Smooth muscle cell of the brain vasculature (primary cell): ENCODE data around the gene PTGDS.

Experiments used
- DNase-seq: peaks from one replicate; pipeline ENCODE4 v3.0.0-alpha.2; 2012; ENCODE audit warnings: low read depth, low spot score

Gene PTGDS

GRCh38 chr9:137021979-137022661, 44.8 kb downstream of the PTGDS start:
- DNase-seq: no peak

- no peak for DNase-seq
Observed at GRCh38 chr9:137022662-137023008, 45.3 kb downstream of the PTGDS start.

- DNase-seq: no peak
Observed at GRCh38 chr9:137023157-137023556, 45.9 kb downstream of the PTGDS start.

DNA sequence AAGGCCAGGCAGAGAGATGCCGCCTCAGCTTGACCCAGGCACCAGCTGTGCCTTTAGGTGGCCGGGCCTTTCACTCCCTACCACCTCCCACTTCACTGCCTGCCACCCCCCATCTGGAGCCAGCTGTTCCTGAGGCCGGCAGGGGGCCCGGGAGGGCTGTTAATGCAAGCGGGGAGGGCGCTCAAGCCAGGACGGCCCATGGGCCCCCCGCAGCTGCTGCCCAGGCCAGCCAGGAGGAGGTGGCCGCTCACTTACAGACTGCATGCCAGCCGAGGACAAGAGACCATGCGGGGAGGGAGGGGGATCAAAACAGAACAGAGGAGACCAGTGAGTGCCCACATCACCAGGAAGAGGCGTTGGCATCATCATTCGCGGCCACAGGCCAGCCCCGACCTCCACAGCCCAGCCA, 46.3 kb downstream of the PTGDS start:
- no peak for DNase-seq

- DNase-seq: no peak
Observed at GRCh38 chr9:137025517-137025966, 48.2 kb downstream of the PTGDS start.

GRCh38 chr9:137026384-137026783, 49.1 kb downstream of the PTGDS start:
- DNase-seq: no peak

DNA sequence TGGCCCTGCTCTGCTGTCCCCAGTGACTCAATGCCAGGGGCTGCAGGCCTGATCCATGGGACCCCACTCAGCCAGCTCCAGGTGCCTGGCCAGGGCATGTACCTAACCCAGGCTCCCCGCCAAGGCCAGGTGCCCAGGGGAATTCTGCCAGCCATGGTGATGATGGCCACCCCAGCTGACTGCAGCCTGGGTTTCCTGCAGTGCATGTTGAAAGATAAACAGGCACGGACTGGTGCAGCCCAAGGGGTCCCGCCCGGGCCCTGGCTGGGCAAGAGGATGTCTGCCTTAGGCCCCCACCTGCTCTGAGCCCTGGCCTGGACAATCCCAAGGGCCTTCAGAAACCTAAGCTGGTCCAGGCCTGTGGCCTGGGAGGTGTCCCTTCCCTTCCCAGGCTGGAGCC, 49.5 kb downstream of the PTGDS start:
- DNase-seq: no peak

- no peak for DNase-seq
Observed at GRCh38 chr9:137027369-137028262, 50.3 kb downstream of the PTGDS start, which contains the start of gene ABCA2. ABCA2 (minus strand) TSS chr9:137028237; CDS start chr9:137028140, 97 bp downstream.

DNA sequence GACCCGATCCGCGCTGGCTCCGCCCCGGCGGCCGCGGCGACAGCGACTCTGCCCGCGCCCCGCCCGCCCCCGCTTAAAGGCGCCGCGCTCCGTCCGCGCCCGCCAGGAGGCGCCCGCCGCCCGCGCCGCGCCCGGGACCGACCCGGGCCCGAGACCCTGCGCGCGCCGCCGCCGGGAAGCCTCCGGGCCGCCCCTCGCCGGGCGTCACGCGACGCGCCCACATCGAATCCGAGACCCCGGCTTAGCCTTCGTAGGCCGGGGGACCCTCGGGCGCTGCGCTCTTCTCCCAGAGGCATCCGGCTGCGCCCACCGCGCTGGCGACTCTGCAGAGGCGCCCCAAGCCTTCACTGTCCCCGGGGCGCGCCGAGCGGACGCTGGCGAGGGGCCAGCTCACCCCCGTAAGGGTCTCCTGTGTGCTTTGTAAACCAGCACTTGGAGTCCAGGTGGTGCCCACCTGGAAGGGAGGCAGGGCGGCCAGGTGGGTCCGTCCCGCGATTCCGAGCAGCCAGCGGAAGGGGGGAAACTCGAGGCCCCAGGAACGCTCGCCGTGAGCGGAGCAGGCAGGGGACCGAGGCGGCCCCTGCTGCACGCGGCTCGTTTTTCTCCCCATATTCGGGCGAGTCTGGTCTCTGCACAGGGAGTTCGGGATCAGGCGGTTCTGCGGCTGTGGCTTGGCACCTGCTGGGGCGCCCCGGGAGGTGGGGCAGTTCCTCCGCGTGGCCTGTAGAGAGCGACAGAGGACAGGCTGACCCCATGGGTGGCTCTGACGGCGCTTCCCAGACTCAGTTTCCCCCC, 51.2 kb downstream of the PTGDS start:
- DNase-seq: no peak

DNA sequence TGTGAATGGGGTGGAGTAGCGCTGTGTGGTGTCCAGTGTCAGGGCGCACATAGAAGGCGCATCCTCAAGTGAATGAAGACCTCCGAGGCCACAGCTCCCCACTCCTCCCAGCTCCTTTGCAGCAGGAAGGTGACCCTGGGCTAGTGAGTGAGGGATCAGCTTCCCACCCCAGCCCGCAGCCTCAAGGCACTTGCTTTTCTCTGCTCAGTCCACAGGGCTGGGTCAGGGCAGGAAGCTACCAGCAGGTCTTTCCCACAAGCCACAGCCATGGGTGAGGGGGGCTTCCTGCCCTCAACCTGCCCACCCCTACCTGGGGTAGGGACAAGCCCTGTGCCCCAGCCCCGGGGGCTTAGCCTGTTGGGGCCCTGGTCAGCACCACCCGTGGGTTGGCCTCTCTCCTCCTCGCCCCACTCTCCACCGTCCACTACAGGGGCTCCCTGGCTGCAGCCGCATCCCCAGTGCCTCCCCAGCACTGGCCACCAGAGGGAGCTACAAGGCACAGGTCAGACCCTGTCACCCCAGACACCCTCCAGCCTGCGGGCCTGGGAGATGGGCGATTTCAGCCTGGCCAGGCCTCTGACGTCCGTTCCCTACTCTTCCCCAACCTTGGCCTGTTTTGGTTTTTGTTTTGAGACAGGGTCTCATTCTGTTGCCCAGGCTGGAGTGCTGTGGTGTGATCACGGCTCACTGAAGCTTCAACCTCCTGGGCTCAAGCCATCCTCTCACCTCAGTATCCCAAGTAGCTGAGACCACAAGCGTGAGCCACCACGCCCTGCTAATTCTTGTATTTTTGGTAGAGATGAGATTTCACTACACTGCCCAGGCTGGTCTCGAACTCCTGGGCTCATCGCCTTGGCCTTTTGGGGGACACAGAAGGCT, 52.0 kb downstream of the PTGDS start:
- no peak for DNase-seq

DNA sequence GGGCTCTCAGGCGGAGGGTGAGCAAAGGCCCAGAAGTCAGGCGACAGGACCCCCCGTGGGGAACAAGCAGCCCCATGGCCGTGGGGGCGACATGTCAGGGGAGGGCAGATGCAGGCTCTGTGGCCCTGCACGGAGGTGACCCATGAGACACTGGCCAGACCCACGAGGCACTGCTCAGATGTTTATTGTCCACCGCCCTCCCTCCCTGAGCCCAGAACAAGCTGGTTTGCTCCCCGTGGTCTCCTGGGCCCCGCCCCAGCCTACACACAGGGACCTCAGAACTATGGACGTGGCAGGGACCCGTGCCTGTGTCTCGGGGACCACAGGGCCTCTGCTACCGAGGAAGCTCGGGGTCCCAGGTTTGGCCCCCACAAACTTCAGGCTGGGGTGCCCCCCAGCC, 52.7 kb downstream of the PTGDS start:
- DNase-seq: no peak

DNA sequence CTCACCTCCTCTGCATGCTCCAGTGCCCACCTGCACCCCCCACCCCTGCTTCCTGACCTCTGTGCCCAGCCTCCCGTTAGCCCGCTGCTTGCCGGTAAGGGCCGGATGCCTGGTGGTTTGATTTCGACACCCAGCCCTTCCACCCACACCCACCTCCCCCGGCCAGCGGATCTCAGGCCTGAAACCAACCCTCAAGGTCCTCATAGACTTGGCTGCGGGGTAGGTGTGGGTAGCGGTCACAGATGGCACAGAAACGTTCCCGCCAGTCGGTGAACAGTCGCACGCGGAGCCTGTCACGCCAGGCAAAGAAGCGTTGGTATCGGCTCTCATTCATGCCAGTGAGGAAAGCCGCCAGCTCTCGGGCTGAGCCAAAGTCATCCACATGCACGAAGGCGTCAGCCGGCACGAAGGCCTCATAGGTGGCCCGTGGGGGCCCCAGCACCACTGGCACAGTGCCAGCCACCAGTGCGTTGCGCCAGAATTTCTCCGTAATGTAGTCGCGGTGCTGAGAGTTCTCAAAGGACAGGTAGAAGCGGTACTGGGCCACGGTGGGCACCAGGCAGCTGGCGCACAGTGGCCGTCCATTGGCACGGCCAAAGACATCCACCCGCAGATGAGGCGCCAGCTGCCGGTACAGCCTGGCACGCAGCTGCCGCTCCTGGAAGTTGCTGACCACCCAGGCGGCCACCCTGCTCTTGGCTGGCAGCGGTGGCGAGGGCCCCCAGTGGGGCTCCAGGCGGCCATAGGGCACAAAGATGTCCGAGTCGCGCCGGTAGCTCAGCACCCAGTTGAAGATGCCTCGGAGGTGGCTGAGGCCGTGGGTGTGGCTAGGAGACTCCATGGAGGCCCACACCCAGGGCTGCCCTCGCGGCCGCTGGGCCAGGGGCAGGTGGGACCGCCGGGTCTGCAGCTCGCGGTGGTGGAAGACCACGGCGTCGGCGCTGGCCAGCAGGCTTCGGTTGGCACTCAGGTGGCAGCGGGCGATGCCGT, 53.5 kb downstream of the PTGDS start:
- no peak for DNase-seq
